Brain microvascular endothelial cell (primary cell): ENCODE measurements around the gene MUC2.

Experiments
- DNase-seq: peaks from one replicate; pipeline ENCODE4 v3.0.0-alpha.2; 2020
- H3K27ac ChIP-seq: fragments of 250-450 bp; sonication (Bioruptor Pico); 2 replicates; pipeline ENCODE4 v1.5.1; 2020; ENCODE audit warnings: mild to moderate bottlenecking, moderate library complexity
- H3K27me3 ChIP-seq: fragments of 250-450 bp; sonication (Bioruptor Pico); replicated peaks from 2 replicates; pipeline ENCODE4 v1.5.1; 2020; ENCODE audit warnings: mild to moderate bottlenecking
- H3K36me3 ChIP-seq: fragments of 250-450 bp; sonication (Bioruptor Pico); replicated peaks from 2 replicates; pipeline ENCODE4 v1.5.1; 2020; ENCODE audit warnings: mild to moderate bottlenecking
- H3K4me3 ChIP-seq: 2 replicates; pipeline ENCODE4 v1.5.1; 2011; ENCODE audit warnings: low read depth, mild to moderate bottlenecking, control low read depth, low read length, moderate library complexity
- in situ Hi-C: cut with HindIII; loops from 2 replicates; pipeline ENCODE4 v1.10.0; 2017; ENCODE audit warnings: low sequenced_read_pairs, low pct_ligation_motif_present
- TF ChIP-seq, protein P1 (sequence below): IDR thresholded peaks from 2 replicates; pipeline ENCODE4 v1.5.1; 2011; ENCODE audit warnings: low read depth, mild to moderate bottlenecking, moderate library complexity, low read length, control low read depth, inconsistent platforms; ENCODE audit errors: missing control alignments

Gene MUC2

DNA sequence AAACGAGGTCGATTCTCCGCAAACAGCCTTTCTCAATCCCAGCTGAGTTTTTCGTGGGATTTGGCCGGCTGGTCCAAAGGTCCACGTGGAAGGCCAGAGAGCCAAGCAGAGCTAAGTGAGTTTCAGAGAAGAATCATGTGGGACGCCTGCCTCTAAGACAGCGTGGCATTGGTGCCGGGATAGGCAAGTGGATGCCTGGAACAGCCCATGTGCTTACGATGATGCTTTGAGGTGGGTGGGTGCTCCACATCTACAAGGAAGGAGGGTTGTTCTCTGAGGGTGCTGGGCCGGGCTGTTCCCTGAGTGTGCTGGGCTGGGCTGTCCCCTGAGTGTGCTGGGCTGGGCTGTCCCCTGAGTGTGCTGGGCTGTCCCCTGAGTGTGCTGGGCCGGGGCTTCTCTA, 41.4 kb downstream of the MUC2 start:
- H3K36me3 ChIP-seq = no peaks in the 10 kb centered on the region
- in situ Hi-C loops = no loop called here
- no peak overlapping the region for H3K27ac ChIP-seq
- H3K27me3 ChIP-seq = no peaks in the 10 kb centered on the region
- DNase-seq = no peak
- no peak overlapping the region for H3K4me3 ChIP-seq
- TF ChIP-seq, protein P1, sequence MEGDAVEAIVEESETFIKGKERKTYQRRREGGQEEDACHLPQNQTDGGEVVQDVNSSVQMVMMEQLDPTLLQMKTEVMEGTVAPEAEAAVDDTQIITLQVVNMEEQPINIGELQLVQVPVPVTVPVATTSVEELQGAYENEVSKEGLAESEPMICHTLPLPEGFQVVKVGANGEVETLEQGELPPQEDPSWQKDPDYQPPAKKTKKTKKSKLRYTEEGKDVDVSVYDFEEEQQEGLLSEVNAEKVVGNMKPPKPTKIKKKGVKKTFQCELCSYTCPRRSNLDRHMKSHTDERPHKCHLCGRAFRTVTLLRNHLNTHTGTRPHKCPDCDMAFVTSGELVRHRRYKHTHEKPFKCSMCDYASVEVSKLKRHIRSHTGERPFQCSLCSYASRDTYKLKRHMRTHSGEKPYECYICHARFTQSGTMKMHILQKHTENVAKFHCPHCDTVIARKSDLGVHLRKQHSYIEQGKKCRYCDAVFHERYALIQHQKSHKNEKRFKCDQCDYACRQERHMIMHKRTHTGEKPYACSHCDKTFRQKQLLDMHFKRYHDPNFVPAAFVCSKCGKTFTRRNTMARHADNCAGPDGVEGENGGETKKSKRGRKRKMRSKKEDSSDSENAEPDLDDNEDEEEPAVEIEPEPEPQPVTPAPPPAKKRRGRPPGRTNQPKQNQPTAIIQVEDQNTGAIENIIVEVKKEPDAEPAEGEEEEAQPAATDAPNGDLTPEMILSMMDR = no peak

DNA sequence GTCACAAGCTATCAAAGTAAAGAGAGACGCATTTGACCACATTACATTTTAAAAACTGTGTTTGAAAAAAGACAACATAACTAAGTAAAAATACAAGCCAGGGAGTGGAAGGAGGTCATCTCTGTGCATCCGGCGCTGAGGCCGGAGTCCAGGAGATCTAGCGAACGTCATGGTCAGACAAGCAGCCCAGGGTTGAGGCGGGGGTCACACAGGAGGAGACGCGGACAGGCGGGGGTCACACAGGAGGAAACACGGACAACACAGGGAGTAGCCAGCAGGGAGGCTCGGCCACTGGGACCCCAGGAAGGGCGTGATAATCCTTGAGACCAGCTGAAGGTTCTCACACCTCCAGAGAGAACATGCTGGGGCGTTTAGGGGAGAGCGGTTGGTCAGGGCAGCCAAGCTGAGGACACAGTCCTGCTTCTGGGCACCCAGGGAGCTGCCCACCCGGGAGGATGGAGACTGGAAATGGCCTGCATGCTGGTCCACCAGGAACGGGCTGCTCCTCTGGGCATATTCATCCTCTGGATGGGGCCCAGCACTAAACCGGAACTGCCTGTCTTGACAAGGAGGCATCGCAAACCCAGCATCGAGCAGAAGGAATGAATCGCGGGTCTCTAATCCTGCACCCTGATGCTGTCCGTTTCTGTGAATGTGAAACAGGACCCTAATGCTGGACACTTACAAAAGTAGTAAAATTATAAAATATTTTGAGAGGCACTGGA, 42.2 kb downstream of the MUC2 start:
- TF ChIP-seq, protein P1 = no peak
- DNase-seq = no peak
- Histone ChIP-seq H3K36me3 (no peaks in the 10 kb centered on the region), H3K4me3 (no peak overlapping the region), H3K27me3 (no peaks in the 10 kb centered on the region), H3K27ac (no peak overlapping the region)
- in situ Hi-C loops = no loop called here

DNA sequence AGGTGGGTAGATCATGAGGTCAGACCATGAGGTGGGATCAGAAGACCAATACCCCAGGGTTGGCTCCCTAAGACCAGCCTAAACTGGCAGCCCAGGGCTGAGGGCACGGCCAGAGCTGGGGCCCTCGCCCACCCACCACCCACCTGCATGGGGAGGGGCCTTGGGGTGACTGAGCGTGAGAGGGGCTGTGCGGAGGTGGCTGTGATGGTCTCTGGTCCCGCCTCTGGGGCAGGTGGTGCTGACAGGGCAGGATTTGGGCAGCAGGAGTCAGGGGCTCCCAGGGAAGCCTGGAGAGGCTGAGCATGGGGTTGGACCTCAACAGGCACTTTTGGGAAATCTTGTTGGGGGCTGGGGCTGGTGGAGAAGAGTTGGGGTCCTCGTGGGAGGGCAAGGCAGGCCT, 43.3 kb downstream of the MUC2 start:
- H3K27ac ChIP-seq = no peak overlapping the region
- no peak for DNase-seq
- H3K4me3 ChIP-seq = no peak overlapping the region
- TF ChIP-seq, protein P1 = no peak
- H3K36me3 ChIP-seq = no peaks in the 10 kb centered on the region
- H3K27me3 ChIP-seq = no peaks in the 10 kb centered on the region
- in situ Hi-C loops = no loop called here

DNA sequence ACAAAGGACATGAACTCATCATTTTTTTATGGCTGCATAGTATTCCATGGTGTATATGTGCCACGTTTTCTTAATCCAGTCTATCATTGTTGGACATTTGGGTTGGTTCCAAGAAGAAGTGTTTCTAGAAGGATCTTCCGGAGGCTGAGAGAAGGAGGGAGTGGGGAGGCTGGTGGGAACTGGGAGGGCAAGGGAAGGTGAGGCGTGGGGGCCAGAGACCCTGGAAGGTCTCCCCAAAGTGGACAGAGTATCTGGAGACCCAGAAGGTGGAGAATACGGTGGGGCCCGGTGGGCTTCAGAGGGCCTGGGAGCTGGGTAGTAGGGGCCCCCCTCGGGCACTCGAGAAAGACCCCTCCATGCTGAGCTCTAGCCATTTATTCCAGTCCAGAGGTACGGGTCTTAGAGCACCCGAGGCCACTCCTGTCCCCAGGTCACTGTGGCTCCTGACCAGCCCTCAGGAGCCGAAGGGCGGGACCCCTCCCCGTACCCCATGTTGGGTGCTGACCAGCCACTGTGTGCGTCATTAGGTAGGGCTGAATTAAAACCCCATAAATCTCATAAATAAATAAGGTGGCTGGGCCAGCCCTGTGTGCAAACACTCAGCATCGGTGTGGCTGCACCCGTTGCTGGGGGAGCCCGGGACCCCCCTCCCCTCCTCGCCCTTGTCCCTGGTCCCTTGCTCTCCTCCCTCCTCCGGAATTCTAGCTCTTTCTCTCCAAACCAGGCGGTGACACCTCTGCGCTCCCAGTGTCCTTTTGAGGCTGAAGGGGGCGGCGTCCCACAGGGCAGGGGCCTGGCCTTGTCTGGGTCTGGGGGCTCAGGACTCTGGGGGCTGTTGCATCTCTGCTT, 44.3 kb downstream of the MUC2 start:
- Histone ChIP-seq H3K36me3 (no peaks in the 10 kb centered on the region), H3K27ac (no peak overlapping the region), H3K27me3 (no peaks in the 10 kb centered on the region), H3K4me3 (no peak overlapping the region)
- no peak for DNase-seq
- TF ChIP-seq, protein P1 = no peak
- in situ Hi-C loops = no loop called here

DNA sequence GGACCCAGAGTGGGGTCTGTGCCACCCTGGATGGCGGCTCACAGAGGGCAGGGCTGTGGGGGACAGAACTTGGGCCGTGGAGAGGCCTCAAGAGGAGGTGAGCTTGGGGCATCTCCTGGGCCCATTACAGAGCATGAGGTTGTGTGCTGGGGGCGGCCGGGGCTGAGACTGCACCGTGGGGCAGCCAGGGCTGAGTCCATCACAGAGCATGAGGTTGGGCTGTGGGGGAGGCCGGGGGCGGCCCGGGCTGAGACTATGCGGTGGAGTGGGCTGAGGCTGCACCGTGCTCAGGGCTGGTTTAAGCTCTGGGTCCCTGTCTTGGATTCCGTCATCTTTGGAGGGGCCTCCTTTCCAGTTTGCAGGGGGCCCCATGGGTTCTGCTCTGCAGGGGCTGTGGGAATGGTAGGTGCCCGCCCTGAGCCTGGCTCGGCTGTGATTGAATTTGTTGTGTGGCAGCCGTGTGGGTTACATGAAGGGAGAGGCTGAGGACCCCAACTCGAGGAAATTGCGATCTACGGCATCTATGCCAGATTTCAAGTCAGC, 45.0 kb downstream of the MUC2 start:
- TF ChIP-seq, protein P1 = no peak
- in situ Hi-C loops = no loop called here
- no peaks in the 10 kb centered on the region for H3K36me3 ChIP-seq
- no peak overlapping the region for H3K4me3 ChIP-seq
- DNase-seq = no peak
- no peaks in the 10 kb centered on the region for H3K27me3 ChIP-seq
- no peak overlapping the region for H3K27ac ChIP-seq
